ENCODE measurements around the gene BHLHE23. TPM values are rescaled to one million over a fixed set of nuclear protein-coding genes. Genes with fewer than 3 reads are reported as not detected.

The BHLHE23 gene
- total RNA-seq, 1 experiment from 2014 or later: not detected

DNA sequence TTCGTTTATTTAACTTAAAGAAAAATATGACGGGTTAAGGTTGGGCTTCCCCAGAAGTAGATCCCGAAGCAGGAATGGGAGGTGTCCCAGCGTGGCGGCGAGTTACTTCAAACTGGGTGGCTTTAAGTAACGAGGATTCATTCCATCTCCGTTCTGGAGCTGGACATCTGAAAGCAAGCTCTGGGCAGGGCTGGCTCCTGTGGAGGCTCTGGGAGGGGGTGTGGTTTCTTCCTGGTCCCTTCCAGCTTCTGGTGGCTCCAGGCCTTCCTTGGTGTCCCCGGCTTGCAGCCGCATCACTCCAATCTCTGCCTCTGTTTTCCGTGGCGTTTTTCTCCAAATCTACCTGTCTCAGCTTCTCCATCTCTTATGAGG lies 47.3 kb upstream of the BHLHE23 start:
- no TSS peak for BruUV-seq (replicated peaks)
- H3K4me2 ChIP-seq: no peak overlapping the region
- ChIA-PET POLR2A (ENCODE audit: unreplicated experiment) (no interaction called here), CTCF (no interaction called here)
- H3K79me2 ChIP-seq (ENCODE audit: low read depth): no peaks in the 10 kb centered on the region
- H2AFZ ChIP-seq: no peak overlapping the region
- TF ChIP-seq, protein P1, sequence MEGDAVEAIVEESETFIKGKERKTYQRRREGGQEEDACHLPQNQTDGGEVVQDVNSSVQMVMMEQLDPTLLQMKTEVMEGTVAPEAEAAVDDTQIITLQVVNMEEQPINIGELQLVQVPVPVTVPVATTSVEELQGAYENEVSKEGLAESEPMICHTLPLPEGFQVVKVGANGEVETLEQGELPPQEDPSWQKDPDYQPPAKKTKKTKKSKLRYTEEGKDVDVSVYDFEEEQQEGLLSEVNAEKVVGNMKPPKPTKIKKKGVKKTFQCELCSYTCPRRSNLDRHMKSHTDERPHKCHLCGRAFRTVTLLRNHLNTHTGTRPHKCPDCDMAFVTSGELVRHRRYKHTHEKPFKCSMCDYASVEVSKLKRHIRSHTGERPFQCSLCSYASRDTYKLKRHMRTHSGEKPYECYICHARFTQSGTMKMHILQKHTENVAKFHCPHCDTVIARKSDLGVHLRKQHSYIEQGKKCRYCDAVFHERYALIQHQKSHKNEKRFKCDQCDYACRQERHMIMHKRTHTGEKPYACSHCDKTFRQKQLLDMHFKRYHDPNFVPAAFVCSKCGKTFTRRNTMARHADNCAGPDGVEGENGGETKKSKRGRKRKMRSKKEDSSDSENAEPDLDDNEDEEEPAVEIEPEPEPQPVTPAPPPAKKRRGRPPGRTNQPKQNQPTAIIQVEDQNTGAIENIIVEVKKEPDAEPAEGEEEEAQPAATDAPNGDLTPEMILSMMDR (conservative IDR thresholded peaks at IDR 0.05): no peak
- TF ChIP-seq EZH2 (IDR thresholded peaks at IDR 0.05; ENCODE audit: low read depth): no peak
- H3K27me3 ChIP-seq (ENCODE audit: insufficient read depth, low read depth): peaks cover 96% of the 10 kb centered on the region
- no peak overlapping the region for H3K27ac ChIP-seq
- no peak for DNase-seq
- no peaks in the 10 kb centered on the region for H3K36me3 ChIP-seq (ENCODE audit: low read depth)
- no peaks in the 10 kb centered on the region; the same call in 1 of the 2 replicates for H3K9me3 ChIP-seq (ENCODE audit: insufficient read depth, low read depth)
- peaks cover 6% of the 10 kb centered on the region; the same call in 1 of the 2 replicates for H3F3A ChIP-seq (ENCODE audit: insufficient read depth, low read depth)
- H3K4me1 ChIP-seq (replicated peaks; ENCODE audit: insufficient read depth): no peaks in the 10 kb centered on the region
- intact Hi-C loops (cut with micrococcal nuclease; ENCODE audit: unreplicated experiment): loop anchor here (2.0 kb wide), 1 partner anchor 125 kb away; no protein-coding TSS in a partner anchor
- H3K4me3 ChIP-seq: no peak overlapping the region
- no peaks in the 10 kb centered on the region for H3K9me2 ChIP-seq (ENCODE audit: insufficient read depth)
- peaks cover 7% of the 10 kb centered on the region; the same call in 1 of the 2 replicates for H4K20me1 ChIP-seq (ENCODE audit: insufficient read depth)

DNA sequence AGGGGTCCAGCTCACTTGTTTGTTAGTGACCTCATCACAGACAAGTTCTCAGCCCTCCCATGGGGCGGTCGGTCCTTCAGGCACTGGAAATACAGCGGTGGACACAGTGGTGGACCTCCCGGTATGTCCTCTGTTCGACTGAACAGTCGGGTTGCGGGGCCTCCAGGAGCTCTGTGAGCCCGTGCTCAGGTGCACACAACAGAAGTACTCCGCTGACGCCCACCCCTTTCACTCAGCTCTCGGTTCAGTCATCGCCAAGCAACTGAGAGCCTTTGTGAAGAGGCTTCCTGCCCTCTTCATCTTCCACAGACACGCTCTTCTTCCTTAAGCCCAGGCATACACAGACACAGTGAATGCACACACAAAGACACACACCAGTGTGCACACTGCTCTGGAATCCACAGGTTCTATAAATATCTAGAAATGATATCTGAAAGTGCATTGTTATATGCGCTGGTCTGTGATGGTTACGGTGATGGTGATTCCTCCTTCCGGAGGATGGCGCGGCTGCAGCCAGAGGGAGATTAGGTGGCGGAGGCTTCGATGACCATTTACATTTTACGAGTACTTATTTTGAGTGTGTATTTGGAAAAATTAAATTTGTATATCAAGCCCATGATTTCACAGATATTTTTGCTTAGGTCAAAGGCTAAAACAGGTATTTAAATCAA lies 46.8 kb upstream of the BHLHE23 start:
- Histone ChIP-seq H3K27ac (no peak overlapping the region), H4K20me1 (ENCODE audit: insufficient read depth) (peaks cover 7% of the 10 kb centered on the region; the same call in 1 of the 2 replicates), H3K4me2 (no peak overlapping the region), H3K36me3 (ENCODE audit: low read depth) (no peaks in the 10 kb centered on the region), H3K4me1 (replicated peaks; ENCODE audit: insufficient read depth) (no peaks in the 10 kb centered on the region), H2AFZ (no peak overlapping the region), H3K79me2 (ENCODE audit: low read depth) (no peaks in the 10 kb centered on the region), H3F3A (ENCODE audit: insufficient read depth, low read depth) (peaks cover 6% of the 10 kb centered on the region; the same call in 1 of the 2 replicates), H3K27me3 (ENCODE audit: insufficient read depth, low read depth) (peaks cover 95% of the 10 kb centered on the region), H3K4me3 (no peak overlapping the region), H3K9me3 (ENCODE audit: insufficient read depth, low read depth) (no peaks in the 10 kb centered on the region; the same call in 1 of the 2 replicates), H3K9me2 (ENCODE audit: insufficient read depth) (no peaks in the 10 kb centered on the region)
- no peak for TF ChIP-seq EZH2 (IDR thresholded peaks at IDR 0.05; ENCODE audit: low read depth)
- TF ChIP-seq, protein P1 (conservative IDR thresholded peaks at IDR 0.05): no peak
- ChIA-PET CTCF (no interaction called here), POLR2A (ENCODE audit: unreplicated experiment) (no interaction called here)
- no peak for DNase-seq
- intact Hi-C loops (cut with micrococcal nuclease; ENCODE audit: unreplicated experiment): loop anchor here (2.0 kb wide), 1 partner anchor 125 kb away; no protein-coding TSS in a partner anchor
- BruUV-seq (replicated peaks): no TSS peak

- no peak overlapping the region for H3K4me3 ChIP-seq
- TF ChIP-seq EZH2 (IDR thresholded peaks at IDR 0.05; ENCODE audit: low read depth): no peak
- TF ChIP-seq, protein P1 (conservative IDR thresholded peaks at IDR 0.05): no peak
- DNase-seq: no peak
- intact Hi-C loops (cut with micrococcal nuclease; ENCODE audit: unreplicated experiment): no loop called here
- H2AFZ ChIP-seq: no peak overlapping the region
- no peaks in the 10 kb centered on the region; the same call in 1 of the 2 replicates for H3K9me3 ChIP-seq (ENCODE audit: insufficient read depth, low read depth)
- H3K27me3 ChIP-seq (ENCODE audit: insufficient read depth, low read depth): peaks cover 95% of the 10 kb centered on the region
- no peaks in the 10 kb centered on the region for H3K9me2 ChIP-seq (ENCODE audit: insufficient read depth)
- H3K36me3 ChIP-seq (ENCODE audit: low read depth): no peaks in the 10 kb centered on the region
- peaks cover 7% of the 10 kb centered on the region; the same call in 1 of the 2 replicates for H4K20me1 ChIP-seq (ENCODE audit: insufficient read depth)
- no peaks in the 10 kb centered on the region for H3K4me1 ChIP-seq (replicated peaks; ENCODE audit: insufficient read depth)
- no peak overlapping the region for H3K27ac ChIP-seq
- H3K4me2 ChIP-seq: no peak overlapping the region
- POLR2A ChIA-PET (ENCODE audit: unreplicated experiment): no interaction called here
- H3K79me2 ChIP-seq (ENCODE audit: low read depth): no peaks in the 10 kb centered on the region
- H3F3A ChIP-seq (ENCODE audit: insufficient read depth, low read depth): peaks cover 6% of the 10 kb centered on the region; the same call in 1 of the 2 replicates
- CTCF ChIA-PET: no interaction called here
- no TSS peak for BruUV-seq (replicated peaks)
Measured at GRCh38 chr20:63052571-63053431, 46.0 kb upstream of the BHLHE23 start.

All from PC-9 (cell line).